Epithelial cell of prostate (primary cell): ENCODE data around the gene CDC25C.
"Not testable (repeated sequence)": the region's sequence is repeated elsewhere in the genome, so short reads cannot be mapped to it uniquely, and the experiment has no call there.

Source experiments
- DNase-seq: peaks from one replicate; pipeline ENCODE4 v3.0.0-alpha.2; 2011; ENCODE audit warnings: low read depth, low spot score
- H3K27ac ChIP-seq: fragments of 450-650 bp; 2 replicates; pipeline ENCODE4 v1.5.1; 2017; ENCODE audit warnings: mild to moderate bottlenecking

Gene CDC25C

DNA sequence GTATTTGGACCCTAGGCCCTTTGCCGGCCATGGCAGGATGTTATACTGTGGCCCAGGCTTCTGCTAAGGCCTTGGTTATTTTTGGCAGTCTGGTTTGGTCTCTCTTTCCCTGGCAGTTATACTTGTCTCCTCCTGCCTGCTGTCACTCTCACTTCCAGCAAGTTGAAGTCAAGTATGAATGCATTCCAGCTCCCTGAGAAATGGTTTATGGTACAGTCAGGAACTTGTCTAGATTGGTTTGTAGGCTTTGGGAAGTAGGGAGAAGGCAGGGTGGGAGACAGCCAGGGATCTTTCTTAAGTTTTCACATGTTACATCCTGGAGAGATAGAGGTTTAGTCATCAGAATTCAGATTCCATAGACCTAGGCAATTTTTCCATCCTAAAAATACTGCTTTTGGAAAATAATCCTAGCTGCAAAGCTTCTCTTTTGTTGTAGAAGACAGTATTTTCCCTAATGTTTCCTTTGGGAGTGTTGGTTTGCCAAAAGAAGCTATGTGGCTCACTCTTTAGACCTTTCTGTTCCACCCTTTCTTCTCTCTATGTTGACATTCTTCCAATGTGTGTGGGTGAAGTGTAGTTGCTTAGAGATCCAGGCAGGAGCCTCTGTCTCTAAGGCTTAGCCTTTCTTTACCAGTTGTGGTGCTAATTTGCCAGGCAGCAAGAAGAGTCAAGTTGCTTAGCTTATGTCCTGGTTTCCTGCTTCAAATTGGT lies 18.4 kb upstream of the CDC25C start:
- H3K27ac ChIP-seq = peak overlapping the region; percentile 75
- DNase-seq = no peak

DNA sequence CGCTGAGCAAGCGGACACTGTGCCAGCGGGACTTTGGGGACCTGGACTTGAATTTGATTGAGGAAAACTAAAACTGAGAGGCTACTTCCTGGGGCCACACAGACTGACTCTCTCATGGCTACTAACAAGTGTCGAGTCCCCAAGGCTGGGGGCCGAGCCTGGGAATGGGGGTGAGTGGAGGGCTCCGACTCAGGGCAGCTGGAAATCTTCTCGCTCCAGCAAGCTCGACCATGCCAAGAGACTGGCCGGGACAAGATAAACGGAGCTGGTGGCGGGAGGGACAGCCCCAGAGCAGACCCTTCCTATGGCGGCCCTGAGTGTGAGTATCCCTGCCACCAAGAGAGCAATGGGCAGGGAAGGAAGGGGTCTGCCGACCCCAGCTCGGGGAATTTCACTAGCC lies 15.3 kb upstream of the CDC25C start:
- DNase-seq = no peak
- no peak overlapping the region for H3K27ac ChIP-seq

- DNase-seq = no peak
- H3K27ac ChIP-seq = no peak overlapping the region
Measured at GRCh38 chr5:138344887-138345622, 13.5 kb upstream of the CDC25C start.

DNA sequence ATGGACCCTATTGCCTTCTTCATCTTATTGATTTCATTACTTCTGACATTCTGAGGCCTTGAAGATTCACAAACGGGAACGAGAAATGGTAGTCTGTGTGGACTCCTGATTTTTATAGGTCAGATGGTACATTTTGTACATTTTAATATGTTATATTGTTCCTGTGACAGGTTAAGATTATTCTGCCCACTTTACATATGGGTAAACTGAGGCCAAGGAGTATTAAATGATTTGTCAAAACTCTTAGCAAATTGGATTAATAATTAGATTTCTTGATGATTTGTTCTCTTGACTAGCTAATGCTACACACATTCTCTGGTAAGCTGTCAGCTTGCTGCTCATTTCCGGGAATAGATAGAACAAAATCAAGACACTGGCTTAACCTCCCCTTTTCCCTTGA lies 8.4 kb upstream of the CDC25C start:
- DNase-seq = no peak
- H3K27ac ChIP-seq = no peak overlapping the region

- DNase-seq = no peak
- H3K27ac ChIP-seq = peak overlapping the region; percentile 69
Measured at GRCh38 chr5:138339464-138339863, 7.9 kb upstream of the CDC25C start.

DNA sequence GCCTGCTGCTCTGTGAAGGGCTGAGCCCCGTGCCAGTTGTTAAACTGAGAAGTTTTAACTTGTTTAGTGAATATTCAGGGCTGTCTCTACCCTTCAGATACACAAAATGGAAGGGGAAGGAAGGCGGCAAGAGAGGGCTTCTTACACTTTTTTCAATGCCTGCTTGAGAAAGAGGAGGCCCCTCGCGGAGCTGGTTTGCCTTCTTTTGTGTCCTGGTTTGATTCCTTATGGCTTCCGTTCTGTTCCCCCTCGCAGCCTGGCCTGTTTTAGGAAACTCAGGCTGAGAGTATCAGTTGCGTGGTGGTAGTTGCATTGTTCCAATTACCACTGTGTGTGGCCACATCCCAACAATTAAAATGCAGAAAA lies 7.5 kb upstream of the CDC25C start:
- peak overlapping the region; percentile 69 for H3K27ac ChIP-seq
- DNase-seq = no peak

DNA sequence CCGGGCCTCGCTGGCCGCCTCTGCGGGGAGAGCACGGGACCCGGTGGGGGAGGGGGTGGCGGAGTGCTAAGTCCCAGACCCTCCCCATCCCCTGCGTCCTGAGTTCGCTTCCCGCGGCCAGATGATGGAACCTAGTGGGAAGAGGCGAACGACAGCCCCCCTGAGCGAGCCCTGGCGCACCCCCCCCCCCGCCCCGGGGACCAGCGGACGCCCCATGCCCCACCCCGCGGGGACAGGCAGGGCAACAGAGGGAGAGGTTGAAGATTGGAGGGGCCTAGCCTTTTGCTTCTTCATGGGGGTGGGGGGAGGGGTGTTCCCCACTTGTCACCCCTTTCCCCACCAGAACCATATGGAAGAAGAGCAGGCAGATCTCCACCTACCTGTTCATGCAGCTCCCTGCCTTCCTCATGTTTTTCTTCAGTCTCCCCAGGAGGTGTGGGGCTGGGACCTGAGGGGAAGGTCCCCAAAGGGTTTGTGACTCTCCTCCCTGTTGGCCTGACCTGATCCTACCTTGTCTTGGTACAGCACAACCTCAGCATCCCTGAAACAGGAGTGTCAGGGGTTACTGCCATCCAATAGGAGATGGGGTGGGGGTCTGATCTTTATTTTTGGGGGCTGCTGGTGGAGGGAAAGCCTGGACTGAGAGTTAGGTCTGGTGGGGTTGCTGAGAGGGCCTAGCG lies 6.9 kb upstream of the CDC25C start:
- DNase-seq = no peak
- H3K27ac ChIP-seq = peak overlapping the region; percentile 69

GRCh38 chr5:138337685-138338410 lies 6.2 kb upstream of the CDC25C start, which contains the start of gene FAM53C:
TSS of gene FAM53C (plus strand) at chr5:138338266. CDS start at chr5:138341336, 3,070 bp downstream.
- peak within 1 kb of the TSS; percentile 69 for H3K27ac ChIP-seq
- no peak for DNase-seq

DNA sequence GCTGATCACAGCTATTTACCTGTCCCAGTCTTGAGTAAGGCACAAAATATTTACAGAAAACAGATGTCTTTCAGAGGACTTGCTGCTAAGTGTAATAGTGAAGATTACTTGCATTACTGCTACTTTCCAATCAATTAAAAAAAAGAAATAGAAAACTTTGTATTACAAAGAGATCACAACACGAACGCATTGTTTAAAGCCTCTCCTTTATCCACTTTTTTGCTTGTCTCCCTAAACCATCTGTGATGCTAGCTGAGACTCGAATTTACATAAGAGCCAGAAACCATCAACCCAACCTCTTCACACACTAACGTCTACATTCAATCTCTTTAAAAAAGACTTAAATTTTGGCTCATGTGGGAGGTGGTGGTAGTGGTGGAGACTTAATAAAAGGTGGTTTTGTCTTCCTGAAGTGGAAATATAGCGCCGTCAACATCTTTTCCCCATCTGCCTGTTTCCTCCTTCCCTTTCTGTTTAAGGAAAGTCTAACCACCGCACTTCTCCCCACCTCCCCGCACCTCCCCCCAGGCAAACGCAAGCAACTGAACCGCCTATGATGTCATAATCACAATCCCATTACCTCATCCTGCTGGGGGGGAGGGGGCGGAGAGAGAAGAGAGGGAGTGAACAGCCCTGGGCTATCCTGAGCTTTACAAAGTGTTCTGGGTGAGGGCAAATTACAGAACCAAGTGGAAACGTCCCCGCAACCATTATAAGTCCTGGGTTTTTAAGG lies 5.5 kb upstream of the CDC25C start:
- DNase-seq = no peak
- peak overlapping the region; percentile 69 for H3K27ac ChIP-seq

GRCh38 chr5:138334867-138335447 lies 3.4 kb upstream of the CDC25C start:
- no peak overlapping the region for H3K27ac ChIP-seq
- DNase-seq = no peak

GRCh38 chr5:138330813-138331448 lies 673 bp downstream of the CDC25C start:
- no peak overlapping the region for H3K27ac ChIP-seq
- DNase-seq = no peak

DNA sequence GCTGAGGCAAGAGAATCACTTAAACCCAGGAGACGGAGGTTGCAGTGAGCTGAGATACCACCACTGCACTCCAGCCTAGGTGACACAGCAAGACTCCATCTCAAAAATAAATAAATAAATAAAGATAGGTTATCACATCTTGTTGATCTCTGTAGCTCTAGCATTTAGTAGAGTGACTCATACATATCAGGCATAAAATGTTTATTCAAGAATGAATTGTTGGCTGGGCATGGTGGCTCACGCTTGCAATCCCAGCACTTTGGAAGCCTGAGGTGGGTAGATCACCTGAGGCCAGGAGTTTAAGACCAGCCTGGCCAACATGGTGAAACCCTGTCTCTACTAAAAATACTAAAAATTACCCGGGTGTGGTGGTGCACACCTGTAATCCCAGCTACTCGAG lies 13.4 kb downstream of the CDC25C start:
- DNase-seq, H3K27ac ChIP-seq: not testable (repeated sequence)

- H3K27ac ChIP-seq = no peak overlapping the region
- no peak for DNase-seq
Measured at GRCh38 chr5:138316355-138316754, 15.2 kb downstream of the CDC25C start.

GRCh38 chr5:138315751-138316278 lies 15.8 kb downstream of the CDC25C start:
- H3K27ac ChIP-seq = no peak overlapping the region
- no peak for DNase-seq

GRCh38 chr5:138305797-138306196 lies 25.8 kb downstream of the CDC25C start:
- H3K27ac ChIP-seq = no peak overlapping the region
- DNase-seq = no peak

- DNase-seq = no peak
- H3K27ac ChIP-seq = no peak overlapping the region
Measured at GRCh38 chr5:138303372-138303771, 28.2 kb downstream of the CDC25C start.

GRCh38 chr5:138289296-138289695 lies 42.3 kb downstream of the CDC25C start:
- DNase-seq = no peak
- no peak overlapping the region for H3K27ac ChIP-seq

DNA sequence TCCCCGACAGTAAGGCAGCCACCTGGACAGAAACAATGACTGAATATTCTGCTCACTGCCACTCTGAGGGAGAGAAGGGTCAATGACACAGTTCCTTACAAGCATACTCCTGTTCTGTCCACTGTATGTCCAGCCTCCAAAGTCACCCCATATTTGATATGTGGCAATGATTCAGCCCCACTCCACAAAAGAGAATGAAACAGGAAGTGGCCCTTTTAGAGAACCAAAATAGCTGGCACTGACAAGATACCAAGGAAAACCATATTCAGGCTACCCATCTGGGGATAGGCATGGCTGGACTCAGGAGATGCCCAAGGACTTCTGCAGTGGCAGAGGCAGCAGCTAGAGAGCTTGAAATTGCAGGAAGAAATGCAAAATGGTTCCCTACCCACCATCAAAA lies 44.4 kb downstream of the CDC25C start:
- no peak overlapping the region for H3K27ac ChIP-seq
- DNase-seq = no peak
